ENCODE data around the gene PDLIM7. TPM values are rescaled to one million over a fixed set of nuclear protein-coding genes. Genes with fewer than 3 reads are reported as not detected.

Gene PDLIM7
- total and polyA plus RNA-seq, 2 of the 8 experiments (the other 6 are each of a cell fraction or from before 2014, with no cell fraction given), result 67.3 to 94.2 TPM

DNA sequence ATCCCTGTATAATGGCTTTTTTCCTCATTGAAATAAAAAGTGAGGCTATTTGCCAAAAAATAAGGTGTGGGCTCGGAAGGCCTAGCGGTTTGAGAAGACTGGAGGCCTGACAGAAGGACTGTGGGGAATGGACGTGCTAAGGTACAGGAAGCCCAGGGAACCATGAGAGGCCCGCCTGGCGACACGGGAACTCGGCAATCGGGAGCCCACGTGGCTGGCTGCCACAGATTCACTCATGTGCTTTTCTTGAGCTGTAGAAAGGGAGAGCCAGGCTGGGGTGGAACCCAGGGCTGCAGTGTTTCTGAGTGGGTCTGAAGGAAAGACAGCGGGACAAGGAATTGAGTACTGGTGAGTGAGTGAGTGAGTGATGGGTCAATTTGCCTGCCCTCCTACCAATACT is 31.2 kb upstream of the PDLIM7 start (continued):
- TF ChIP-seq CBX5 (IDR thresholded peaks at IDR 0.05; ENCODE audit: low read depth, low read length) (no peak), SRF (IDR thresholded peaks at IDR 0.05; ENCODE audit: low read depth, low read length) (no peak)
- TF ChIP-seq, protein P1, sequence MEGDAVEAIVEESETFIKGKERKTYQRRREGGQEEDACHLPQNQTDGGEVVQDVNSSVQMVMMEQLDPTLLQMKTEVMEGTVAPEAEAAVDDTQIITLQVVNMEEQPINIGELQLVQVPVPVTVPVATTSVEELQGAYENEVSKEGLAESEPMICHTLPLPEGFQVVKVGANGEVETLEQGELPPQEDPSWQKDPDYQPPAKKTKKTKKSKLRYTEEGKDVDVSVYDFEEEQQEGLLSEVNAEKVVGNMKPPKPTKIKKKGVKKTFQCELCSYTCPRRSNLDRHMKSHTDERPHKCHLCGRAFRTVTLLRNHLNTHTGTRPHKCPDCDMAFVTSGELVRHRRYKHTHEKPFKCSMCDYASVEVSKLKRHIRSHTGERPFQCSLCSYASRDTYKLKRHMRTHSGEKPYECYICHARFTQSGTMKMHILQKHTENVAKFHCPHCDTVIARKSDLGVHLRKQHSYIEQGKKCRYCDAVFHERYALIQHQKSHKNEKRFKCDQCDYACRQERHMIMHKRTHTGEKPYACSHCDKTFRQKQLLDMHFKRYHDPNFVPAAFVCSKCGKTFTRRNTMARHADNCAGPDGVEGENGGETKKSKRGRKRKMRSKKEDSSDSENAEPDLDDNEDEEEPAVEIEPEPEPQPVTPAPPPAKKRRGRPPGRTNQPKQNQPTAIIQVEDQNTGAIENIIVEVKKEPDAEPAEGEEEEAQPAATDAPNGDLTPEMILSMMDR (IDR thresholded peaks at IDR 0.05; ENCODE audit: control extremely low read depth in 1 of 3, insufficient read depth in 1 of 3, low read depth in 1 of 3, low read length in 3 of 3), result no peak
- TF ChIP-seq, protein P2, sequence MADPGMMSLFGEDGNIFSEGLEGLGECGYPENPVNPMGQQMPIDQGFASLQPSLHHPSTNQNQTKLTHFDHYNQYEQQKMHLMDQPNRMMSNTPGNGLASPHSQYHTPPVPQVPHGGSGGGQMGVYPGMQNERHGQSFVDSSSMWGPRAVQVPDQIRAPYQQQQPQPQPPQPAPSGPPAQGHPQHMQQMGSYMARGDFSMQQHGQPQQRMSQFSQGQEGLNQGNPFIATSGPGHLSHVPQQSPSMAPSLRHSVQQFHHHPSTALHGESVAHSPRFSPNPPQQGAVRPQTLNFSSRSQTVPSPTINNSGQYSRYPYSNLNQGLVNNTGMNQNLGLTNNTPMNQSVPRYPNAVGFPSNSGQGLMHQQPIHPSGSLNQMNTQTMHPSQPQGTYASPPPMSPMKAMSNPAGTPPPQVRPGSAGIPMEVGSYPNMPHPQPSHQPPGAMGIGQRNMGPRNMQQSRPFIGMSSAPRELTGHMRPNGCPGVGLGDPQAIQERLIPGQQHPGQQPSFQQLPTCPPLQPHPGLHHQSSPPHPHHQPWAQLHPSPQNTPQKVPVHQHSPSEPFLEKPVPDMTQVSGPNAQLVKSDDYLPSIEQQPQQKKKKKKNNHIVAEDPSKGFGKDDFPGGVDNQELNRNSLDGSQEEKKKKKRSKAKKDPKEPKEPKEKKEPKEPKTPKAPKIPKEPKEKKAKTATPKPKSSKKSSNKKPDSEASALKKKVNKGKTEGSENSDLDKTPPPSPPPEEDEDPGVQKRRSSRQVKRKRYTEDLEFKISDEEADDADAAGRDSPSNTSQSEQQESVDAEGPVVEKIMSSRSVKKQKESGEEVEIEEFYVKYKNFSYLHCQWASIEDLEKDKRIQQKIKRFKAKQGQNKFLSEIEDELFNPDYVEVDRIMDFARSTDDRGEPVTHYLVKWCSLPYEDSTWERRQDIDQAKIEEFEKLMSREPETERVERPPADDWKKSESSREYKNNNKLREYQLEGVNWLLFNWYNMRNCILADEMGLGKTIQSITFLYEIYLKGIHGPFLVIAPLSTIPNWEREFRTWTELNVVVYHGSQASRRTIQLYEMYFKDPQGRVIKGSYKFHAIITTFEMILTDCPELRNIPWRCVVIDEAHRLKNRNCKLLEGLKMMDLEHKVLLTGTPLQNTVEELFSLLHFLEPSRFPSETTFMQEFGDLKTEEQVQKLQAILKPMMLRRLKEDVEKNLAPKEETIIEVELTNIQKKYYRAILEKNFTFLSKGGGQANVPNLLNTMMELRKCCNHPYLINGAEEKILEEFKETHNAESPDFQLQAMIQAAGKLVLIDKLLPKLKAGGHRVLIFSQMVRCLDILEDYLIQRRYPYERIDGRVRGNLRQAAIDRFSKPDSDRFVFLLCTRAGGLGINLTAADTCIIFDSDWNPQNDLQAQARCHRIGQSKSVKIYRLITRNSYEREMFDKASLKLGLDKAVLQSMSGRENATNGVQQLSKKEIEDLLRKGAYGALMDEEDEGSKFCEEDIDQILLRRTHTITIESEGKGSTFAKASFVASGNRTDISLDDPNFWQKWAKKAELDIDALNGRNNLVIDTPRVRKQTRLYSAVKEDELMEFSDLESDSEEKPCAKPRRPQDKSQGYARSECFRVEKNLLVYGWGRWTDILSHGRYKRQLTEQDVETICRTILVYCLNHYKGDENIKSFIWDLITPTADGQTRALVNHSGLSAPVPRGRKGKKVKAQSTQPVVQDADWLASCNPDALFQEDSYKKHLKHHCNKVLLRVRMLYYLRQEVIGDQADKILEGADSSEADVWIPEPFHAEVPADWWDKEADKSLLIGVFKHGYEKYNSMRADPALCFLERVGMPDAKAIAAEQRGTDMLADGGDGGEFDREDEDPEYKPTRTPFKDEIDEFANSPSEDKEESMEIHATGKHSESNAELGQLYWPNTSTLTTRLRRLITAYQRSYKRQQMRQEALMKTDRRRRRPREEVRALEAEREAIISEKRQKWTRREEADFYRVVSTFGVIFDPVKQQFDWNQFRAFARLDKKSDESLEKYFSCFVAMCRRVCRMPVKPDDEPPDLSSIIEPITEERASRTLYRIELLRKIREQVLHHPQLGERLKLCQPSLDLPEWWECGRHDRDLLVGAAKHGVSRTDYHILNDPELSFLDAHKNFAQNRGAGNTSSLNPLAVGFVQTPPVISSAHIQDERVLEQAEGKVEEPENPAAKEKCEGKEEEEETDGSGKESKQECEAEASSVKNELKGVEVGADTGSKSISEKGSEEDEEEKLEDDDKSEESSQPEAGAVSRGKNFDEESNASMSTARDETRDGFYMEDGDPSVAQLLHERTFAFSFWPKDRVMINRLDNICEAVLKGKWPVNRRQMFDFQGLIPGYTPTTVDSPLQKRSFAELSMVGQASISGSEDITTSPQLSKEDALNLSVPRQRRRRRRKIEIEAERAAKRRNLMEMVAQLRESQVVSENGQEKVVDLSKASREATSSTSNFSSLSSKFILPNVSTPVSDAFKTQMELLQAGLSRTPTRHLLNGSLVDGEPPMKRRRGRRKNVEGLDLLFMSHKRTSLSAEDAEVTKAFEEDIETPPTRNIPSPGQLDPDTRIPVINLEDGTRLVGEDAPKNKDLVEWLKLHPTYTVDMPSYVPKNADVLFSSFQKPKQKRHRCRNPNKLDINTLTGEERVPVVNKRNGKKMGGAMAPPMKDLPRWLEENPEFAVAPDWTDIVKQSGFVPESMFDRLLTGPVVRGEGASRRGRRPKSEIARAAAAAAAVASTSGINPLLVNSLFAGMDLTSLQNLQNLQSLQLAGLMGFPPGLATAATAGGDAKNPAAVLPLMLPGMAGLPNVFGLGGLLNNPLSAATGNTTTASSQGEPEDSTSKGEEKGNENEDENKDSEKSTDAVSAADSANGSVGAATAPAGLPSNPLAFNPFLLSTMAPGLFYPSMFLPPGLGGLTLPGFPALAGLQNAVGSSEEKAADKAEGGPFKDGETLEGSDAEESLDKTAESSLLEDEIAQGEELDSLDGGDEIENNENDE (IDR thresholded peaks at IDR 0.05; ENCODE audit: insufficient replicate concordance, low read length), result no peak

Data from H1 (cell line).